Activated CD4-positive, alpha-beta memory T cell treated with anti-CD3 and anti-CD28 coated beads, Interleukin-2, amount 10 ng/mL, durations not matched to agents 7 days and 5 days (primary cell): ENCODE results near the gene STAT4. TPM values are rescaled to one million over a fixed set of nuclear protein-coding genes. Genes with fewer than 3 reads are reported as not detected.

ENCODE experiments used
- CTCF ChIA-PET: fragments of 350-600 bp; sonication (Branson Sonifier 250); formaldehyde crosslinking; loops from one replicate; lab custom pipeline; 2021; ENCODE audit warnings: antibody characterized with exemption, inconsistent platforms; lab: Charles Lee
- POLR2A ChIA-PET: fragments of 350-600 bp; sonication (Branson Sonifier 250); formaldehyde crosslinking; loops from one replicate; lab custom pipeline; 2021; ENCODE audit warnings: antibody characterized with exemption; lab: Charles Lee
- DNase-seq: peaks from one replicate; pipeline ENCODE4 v3.0.0-alpha.2; 2020
- H3K27ac Mint-ChIP-seq: one replicate; pipeline ENCODE4 v1.8.0; 2021; ENCODE audit warnings: mild to moderate bottlenecking, mixed read lengths
- H3K27me3 Mint-ChIP-seq: one replicate; pipeline ENCODE4 v1.8.0; 2021; ENCODE audit warnings: mixed read lengths
- H3K36me3 Mint-ChIP-seq: one replicate; pipeline ENCODE4 v1.8.0; 2021; ENCODE audit warnings: low read depth, mixed read lengths
- H3K4me1 Mint-ChIP-seq: one replicate; pipeline ENCODE4 v1.8.0; 2021; ENCODE audit warnings: mixed read lengths
- H3K4me3 Mint-ChIP-seq: one replicate; pipeline ENCODE4 v1.8.0; 2021; ENCODE audit warnings: mild to moderate bottlenecking, mixed read lengths
- H3K9me3 Mint-ChIP-seq: one replicate; pipeline ENCODE4 v1.8.0; 2021; ENCODE audit warnings: mixed read lengths
- total RNA-seq, 2 experiments: library from RNA; stranded (reverse); gene quantifications; one replicate each; pipeline ENCODE4 v1.2.3, GENCODE V29; 2021

The STAT4 gene
- total RNA-seq, 2 experiments from 2014 or later, result 122 to 124 TPM

GRCh38 chr2:191049728-191050639 lies 100.8 kb downstream of the STAT4 start:
- Mint-ChIP-seq H3K9me3 (peaks cover 3% of the 10 kb centered on the region), H3K27ac (no peak overlapping the region)
- CTCF ChIA-PET, result interaction anchor here (1.0 to 9.8 kb wide), 5 partner anchors 12 to 115 kb away, joined by 4 to 512 read pairs (median 59); partner anchors contain the start of gene STAT4

GRCh38 chr2:191048073-191048472 lies 102.7 kb downstream of the STAT4 start:
- DNase-seq, result no peak
- ChIA-PET POLR2A (interaction anchor here (1.2 to 6.9 kb wide), 2 partner anchors 10 to 28 kb away, joined by 3 to 78 read pairs; no protein-coding TSS in a partner anchor), CTCF (interaction anchor here (0.5 to 9.8 kb wide), 4 partner anchors 10 to 145 kb away, joined by 3 to 512 read pairs (median 53); partner anchors contain the start of gene STAT4)
- Mint-ChIP-seq H3K27ac (no peak overlapping the region), H3K36me3 (peaks cover 46% of the 10 kb centered on the region), H3K4me1 (peaks cover 8% of the 10 kb centered on the region), H3K9me3 (peaks cover 6% of the 10 kb centered on the region), H3K4me3 (no peak overlapping the region), H3K27me3 (no peaks in the 10 kb centered on the region)

More at GRCh38 chr2:191049728-191050639, 100.8 kb downstream of the STAT4 start:
- no peak for DNase-seq
- H3K36me3 Mint-ChIP-seq, result peaks cover 37% of the 10 kb centered on the region
- H3K4me1 Mint-ChIP-seq, result peaks cover 15% of the 10 kb centered on the region
- no peak overlapping the region for H3K4me3 Mint-ChIP-seq
- H3K27me3 Mint-ChIP-seq, result no peaks in the 10 kb centered on the region
- POLR2A ChIA-PET, result interaction anchor here (1.3 to 6.9 kb wide), 6 partner anchors 11 to 628 kb away, joined by 4 to 78 read pairs (median 58); partner anchors contain the start of genes NABP1, STAT1 and STAT4

GRCh38 chr2:191045141-191045540 lies 105.7 kb downstream of the STAT4 start:
- DNase-seq, result no peak
- peaks cover 56% of the 10 kb centered on the region for H3K36me3 Mint-ChIP-seq
- no peaks in the 10 kb centered on the region for H3K27me3 Mint-ChIP-seq
- H3K9me3 Mint-ChIP-seq, result peaks cover 6% of the 10 kb centered on the region
- H3K27ac Mint-ChIP-seq, result no peak overlapping the region
- ChIA-PET POLR2A (interaction anchor here (0.9 kb wide), 2 partner anchors 9 to 20 kb away, joined by 3 read pairs; no protein-coding TSS in a partner anchor), CTCF (interaction anchor here (0.5 kb wide), 2 partner anchors 23 to 727 kb away, joined by 3 to 4 read pairs; no protein-coding TSS in a partner anchor)
- H3K4me3 Mint-ChIP-seq, result no peak overlapping the region
- peaks cover 18% of the 10 kb centered on the region for H3K4me1 Mint-ChIP-seq

- no peak overlapping the region for H3K4me3 Mint-ChIP-seq
- POLR2A ChIA-PET, result no interaction called here
- no peaks in the 10 kb centered on the region for H3K27me3 Mint-ChIP-seq
- peaks cover 67% of the 10 kb centered on the region for H3K36me3 Mint-ChIP-seq
- peaks cover 27% of the 10 kb centered on the region for H3K4me1 Mint-ChIP-seq
- peaks cover 6% of the 10 kb centered on the region for H3K9me3 Mint-ChIP-seq
- H3K27ac Mint-ChIP-seq, result no peak overlapping the region
- no peak for DNase-seq
- CTCF ChIA-PET, result interaction anchor here (1.0 kb wide), 1 partner anchor 11 kb away, joined by 4 read pairs; no protein-coding TSS in a partner anchor
These were observed 107.4 kb downstream of the STAT4 start for GRCh38 chr2:191043438-191043837.

GRCh38 chr2:191041418-191042161 lies 109.2 kb downstream of the STAT4 start:
- DNase-seq, result no peak
- CTCF ChIA-PET, result interaction anchor here (1.1 to 8.8 kb wide), 5 partner anchors 9 to 497 kb away, joined by 3 to 101 read pairs (median 5); no protein-coding TSS in a partner anchor
- peaks cover 6% of the 10 kb centered on the region for H3K9me3 Mint-ChIP-seq
- peaks cover 45% of the 10 kb centered on the region for H3K4me1 Mint-ChIP-seq
- POLR2A ChIA-PET, result interaction anchor here (0.8 to 8.9 kb wide), 7 partner anchors 10 to 108 kb away, joined by 3 to 78 read pairs (median 4); partner anchors contain the start of gene STAT1
- H3K27me3 Mint-ChIP-seq, result no peaks in the 10 kb centered on the region
- no peak overlapping the region for H3K4me3 Mint-ChIP-seq
- peak overlapping the region; percentile 22 for H3K27ac Mint-ChIP-seq
- H3K36me3 Mint-ChIP-seq, result peaks cover 73% of the 10 kb centered on the region

- CTCF ChIA-PET, result interaction anchor here (0.9 to 8.8 kb wide), 4 partner anchors 10 to 116 kb away, joined by 3 to 101 read pairs (median 14); no protein-coding TSS in a partner anchor
- no peak for DNase-seq
- Mint-ChIP-seq H3K4me1 (peaks cover 49% of the 10 kb centered on the region), H3K27ac (peak overlapping the region; percentile 88), H3K9me3 (peaks cover 4% of the 10 kb centered on the region), H3K4me3 (no peak overlapping the region), H3K36me3 (peaks cover 73% of the 10 kb centered on the region), H3K27me3 (no peaks in the 10 kb centered on the region)
- POLR2A ChIA-PET, result interaction anchor here (1.7 to 8.9 kb wide), 9 partner anchors 11 to 157 kb away, joined by 4 to 78 read pairs (median 17); partner anchors contain the start of genes STAT1 and STAT4
These were observed 111.2 kb downstream of the STAT4 start for GRCh38 chr2:191039616-191040015.

- H3K4me3 Mint-ChIP-seq, result peak overlapping the region; percentile 29
- H3K27ac Mint-ChIP-seq, result peak overlapping the region; percentile 88
- DNase-seq, result no peak
- H3K4me1 Mint-ChIP-seq, result peaks cover 49% of the 10 kb centered on the region
- POLR2A ChIA-PET, result interaction anchor here (0.6 to 8.9 kb wide), 13 partner anchors 8 to 1124 kb away, joined by 3 to 78 read pairs (median 11); partner anchors contain the start of gene STAT1
- H3K27me3 Mint-ChIP-seq, result no peaks in the 10 kb centered on the region
- peaks cover 67% of the 10 kb centered on the region for H3K36me3 Mint-ChIP-seq
- no peaks in the 10 kb centered on the region for H3K9me3 Mint-ChIP-seq
- CTCF ChIA-PET, result interaction anchor here (1.6 to 8.8 kb wide), 5 partner anchors 9 to 119 kb away, joined by 3 to 101 read pairs (median 5); no protein-coding TSS in a partner anchor
These were observed 112.1 kb downstream of the STAT4 start for GRCh38 chr2:191038741-191039140.

GRCh38 chr2:191038241-191038725 lies 112.5 kb downstream of the STAT4 start:
- H3K36me3 Mint-ChIP-seq, result peaks cover 71% of the 10 kb centered on the region
- peak overlapping the region; percentile 29 for H3K4me3 Mint-ChIP-seq
- POLR2A ChIA-PET, result interaction anchor here (0.6 to 8.9 kb wide), 14 partner anchors 9 to 1125 kb away, joined by 3 to 78 read pairs (median 8); partner anchors contain the start of gene STAT1
- H3K27me3 Mint-ChIP-seq, result no peaks in the 10 kb centered on the region
- H3K4me1 Mint-ChIP-seq, result peaks cover 49% of the 10 kb centered on the region
- peak overlapping the region; percentile 88 for H3K27ac Mint-ChIP-seq
- H3K9me3 Mint-ChIP-seq, result no peaks in the 10 kb centered on the region
- peak; percentile 69 for DNase-seq
- CTCF ChIA-PET, result interaction anchor here (0.9 to 8.8 kb wide), 8 partner anchors 8 to 120 kb away, joined by 3 to 101 read pairs (median 4); no protein-coding TSS in a partner anchor

GRCh38 chr2:191037351-191037750 lies 113.4 kb downstream of the STAT4 start:
- CTCF ChIA-PET, result interaction anchor here (0.9 to 8.8 kb wide), 6 partner anchors 8 to 118 kb away, joined by 3 to 101 read pairs (median 4); no protein-coding TSS in a partner anchor
- Mint-ChIP-seq H3K9me3 (no peaks in the 10 kb centered on the region), H3K27ac (peak overlapping the region; percentile 88), H3K4me3 (no peak overlapping the region), H3K36me3 (peaks cover 77% of the 10 kb centered on the region), H3K27me3 (no peaks in the 10 kb centered on the region), H3K4me1 (peaks cover 52% of the 10 kb centered on the region)
- POLR2A ChIA-PET, result interaction anchor here (1.1 to 8.9 kb wide), 10 partner anchors 8 to 155 kb away, joined by 3 to 78 read pairs (median 16); partner anchors contain the start of gene STAT1
- no peak for DNase-seq

GRCh38 chr2:191036363-191036762 lies 114.4 kb downstream of the STAT4 start:
- ChIA-PET CTCF (interaction anchor here (0.9 to 8.8 kb wide), 2 partner anchors 14 to 114 kb away, joined by 3 to 101 read pairs; no protein-coding TSS in a partner anchor), POLR2A (interaction anchor here (0.8 to 8.9 kb wide), 7 partner anchors 9 to 641 kb away, joined by 3 to 78 read pairs (median 4); partner anchors contain the start of genes NABP1 and STAT1)
- Mint-ChIP-seq H3K4me3 (no peak overlapping the region), H3K4me1 (peaks cover 45% of the 10 kb centered on the region), H3K27ac (no peak overlapping the region), H3K9me3 (no peaks in the 10 kb centered on the region), H3K36me3 (peaks cover 80% of the 10 kb centered on the region), H3K27me3 (no peaks in the 10 kb centered on the region)
- no peak for DNase-seq
